NCI-H1436 (cell line): Measurements from ENCODE around the gene CYSTM1.
"Not testable (repeated sequence)": the region's sequence is repeated elsewhere in the genome, so short reads cannot be mapped to it uniquely, and the experiment has no call there.

Experiments
- DNase-seq: peaks from one replicate; lab custom pipeline; 2025; lab: John Stamatoyannopoulos, UW

CYSTM1 gene

DNA sequence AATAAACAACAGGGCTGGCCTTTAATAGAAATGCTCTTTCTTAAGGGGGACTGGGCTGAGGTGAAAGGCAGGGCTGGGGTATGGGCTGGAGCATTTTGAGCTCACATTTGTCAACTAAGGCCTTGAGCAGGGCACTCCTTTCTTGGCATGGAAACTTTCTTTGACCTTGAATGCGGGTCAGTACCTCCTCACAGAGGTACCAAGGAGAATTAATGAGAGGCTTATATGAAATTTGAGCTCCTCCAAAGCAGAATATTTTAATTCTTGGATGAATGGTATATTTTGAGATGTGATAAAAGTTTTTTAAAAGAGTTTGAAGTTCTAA lies 3.1 kb downstream of the CYSTM1 start:
- DNase-seq = no peak

- no peak for DNase-seq
Observed at GRCh38 chr5:140178482-140179116, 3.6 kb downstream of the CYSTM1 start.

- DNase-seq = no peak
Observed at GRCh38 chr5:140181002-140181483, 6.1 kb downstream of the CYSTM1 start.

DNA sequence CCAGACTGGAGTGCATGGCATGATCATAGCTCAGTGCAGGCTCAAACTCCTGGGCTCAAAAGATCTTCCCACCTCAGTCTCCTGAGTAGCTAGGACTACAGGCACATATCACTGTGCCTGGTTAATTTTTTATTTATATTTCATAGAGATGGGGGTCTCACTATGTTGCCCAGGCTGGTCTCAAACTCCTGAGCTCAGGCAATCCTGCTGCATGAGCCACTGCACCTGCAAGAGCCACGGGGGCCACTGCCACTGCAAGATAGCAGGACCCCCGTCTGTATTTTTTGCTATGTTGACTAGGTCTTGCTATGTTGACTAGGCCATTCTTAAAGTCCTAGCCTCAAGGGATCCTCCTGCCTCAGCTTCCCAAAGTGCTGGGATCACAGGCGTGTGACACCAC lies 6.5 kb downstream of the CYSTM1 start:
- DNase-seq = no peak

DNA sequence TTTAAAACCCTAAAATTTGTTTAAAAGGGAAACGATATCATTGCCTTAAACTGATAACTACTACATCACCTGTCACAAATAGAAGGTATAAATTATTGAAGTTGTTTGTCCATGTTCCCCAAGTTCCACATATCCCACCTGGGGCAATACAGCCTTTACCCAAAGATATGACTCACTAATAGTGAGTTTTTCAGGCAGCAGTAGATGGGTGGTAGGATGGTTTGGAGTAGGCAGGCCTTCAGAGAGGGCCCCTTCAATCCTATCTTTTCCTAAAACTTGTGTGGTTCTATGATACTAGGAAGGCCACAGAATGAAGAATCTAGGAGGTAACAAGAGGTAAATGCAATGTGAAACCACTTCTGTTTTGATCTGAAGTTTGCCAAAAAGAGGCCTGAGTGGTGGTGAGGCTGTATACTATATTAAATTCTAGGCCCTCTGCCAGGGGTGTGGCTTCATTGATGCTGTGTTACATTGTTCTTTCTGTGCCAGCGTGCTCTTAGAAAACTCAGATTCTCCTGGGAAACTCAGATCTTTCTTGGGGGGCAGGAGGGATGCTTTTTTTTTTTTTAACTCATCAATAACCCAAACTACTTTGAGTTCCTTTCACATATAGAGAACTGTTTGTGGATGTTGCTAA lies 7.2 kb downstream of the CYSTM1 start:
- DNase-seq = no peak

- no peak for DNase-seq
Observed at GRCh38 chr5:140182803-140183367, 7.9 kb downstream of the CYSTM1 start.

GRCh38 chr5:140185409-140185808 lies 10.4 kb downstream of the CYSTM1 start:
- no peak for DNase-seq

- DNase-seq = no peak
Observed at GRCh38 chr5:140186267-140186671, 11.3 kb downstream of the CYSTM1 start.

GRCh38 chr5:140189253-140189652 lies 14.3 kb downstream of the CYSTM1 start:
- no peak for DNase-seq

DNA sequence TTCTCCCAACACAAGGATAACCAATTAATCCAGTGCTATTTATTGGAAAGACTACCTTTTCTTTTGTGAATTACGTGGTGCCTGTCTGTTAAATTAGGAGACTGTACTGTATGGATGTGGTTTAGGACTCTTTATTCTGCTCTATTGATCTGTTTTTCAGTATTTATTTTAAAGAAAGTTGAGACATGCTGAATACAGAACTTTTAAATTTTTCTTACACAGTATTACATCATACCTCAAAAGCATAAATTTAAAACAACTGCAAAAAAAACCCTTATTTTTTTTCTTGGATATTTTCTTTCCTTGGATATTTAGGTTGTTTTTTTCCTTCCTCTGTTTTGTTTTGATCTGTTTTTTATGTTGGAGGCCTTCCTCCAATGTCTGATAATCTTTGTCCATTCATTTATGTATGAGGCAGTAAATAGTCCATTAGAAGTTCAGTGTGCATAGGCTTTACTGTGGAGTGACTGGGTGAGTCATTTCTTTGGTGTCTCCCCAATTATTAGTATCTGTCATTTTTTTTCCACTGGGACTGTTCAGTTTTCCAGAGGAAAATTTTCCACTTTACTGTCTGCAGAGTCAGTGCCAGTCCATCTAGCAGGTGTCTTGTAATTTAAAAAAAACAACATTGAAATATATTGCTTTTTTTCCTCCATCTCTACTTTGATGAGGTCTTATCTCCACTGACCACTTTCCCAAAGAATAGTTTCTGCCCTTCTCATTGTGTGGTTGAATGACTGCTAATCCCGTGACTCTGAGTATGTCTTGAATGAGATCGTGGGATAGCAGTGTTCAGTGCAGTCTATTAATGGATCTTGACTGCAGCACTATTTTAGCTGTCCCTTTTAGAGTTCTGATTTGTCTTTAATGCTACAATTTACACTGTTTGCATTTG lies 15.2 kb downstream of the CYSTM1 start:
- DNase-seq = no peak

- no peak for DNase-seq
Observed at GRCh38 chr5:140190872-140191218, 15.9 kb downstream of the CYSTM1 start.

DNA sequence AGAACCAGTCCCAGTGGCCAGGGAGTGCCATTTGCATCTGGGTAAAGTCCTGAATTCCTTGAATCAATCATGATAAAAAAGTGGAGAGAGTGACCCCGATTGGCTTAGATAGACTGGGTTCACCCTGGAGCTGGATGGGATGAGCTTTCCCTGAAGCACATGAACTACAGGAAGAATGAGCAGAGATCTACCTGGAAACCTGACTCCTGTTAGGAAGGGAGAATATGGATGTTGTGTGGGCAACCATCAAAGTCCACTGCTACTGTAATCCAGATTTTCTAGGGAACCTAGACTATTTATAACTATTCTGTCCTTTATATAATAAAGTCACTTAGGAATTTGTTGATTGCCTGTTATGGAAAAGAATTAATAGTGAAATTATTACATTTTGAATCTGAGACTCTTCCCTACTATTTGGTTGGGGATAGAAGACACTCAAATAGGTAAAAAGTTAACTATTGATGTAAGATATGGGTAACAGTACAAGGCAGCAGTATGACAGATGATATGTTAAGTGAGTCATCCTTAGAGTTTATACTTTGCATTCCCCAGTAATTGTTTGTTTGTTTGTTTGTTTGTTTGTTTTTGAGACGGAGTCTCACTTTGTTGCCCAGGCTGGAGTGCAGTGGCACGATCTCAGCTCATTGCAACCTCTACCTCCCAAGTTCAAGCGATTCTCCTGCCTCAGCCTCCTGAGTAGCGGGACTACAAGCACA lies 17.9 kb downstream of the CYSTM1 start:
- no peak for DNase-seq

DNA sequence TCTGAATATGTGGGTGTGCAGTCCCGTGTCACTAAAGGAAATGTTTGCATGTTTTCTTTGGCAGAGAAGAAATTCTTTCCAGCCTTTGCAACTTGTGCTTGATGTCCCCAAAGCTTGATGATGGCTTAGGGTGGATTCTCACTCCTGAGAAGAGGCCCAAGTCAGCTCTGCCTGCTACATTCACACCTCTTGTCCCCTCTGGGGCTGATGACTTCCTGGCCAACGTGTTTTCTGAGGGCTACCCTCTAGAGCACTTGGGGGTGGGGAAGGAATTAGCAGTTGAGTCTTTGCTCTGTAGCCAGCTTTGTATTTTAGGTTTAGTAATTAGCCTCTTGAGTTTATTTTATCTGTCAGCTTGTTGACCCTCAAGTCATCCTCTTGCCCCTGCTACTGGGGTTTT lies 19.7 kb downstream of the CYSTM1 start:
- DNase-seq = no peak

- no peak for DNase-seq
Observed at GRCh38 chr5:140196115-140196814, 21.3 kb downstream of the CYSTM1 start.

- DNase-seq = no peak
Observed at GRCh38 chr5:140197023-140197422, 22.0 kb downstream of the CYSTM1 start.

DNA sequence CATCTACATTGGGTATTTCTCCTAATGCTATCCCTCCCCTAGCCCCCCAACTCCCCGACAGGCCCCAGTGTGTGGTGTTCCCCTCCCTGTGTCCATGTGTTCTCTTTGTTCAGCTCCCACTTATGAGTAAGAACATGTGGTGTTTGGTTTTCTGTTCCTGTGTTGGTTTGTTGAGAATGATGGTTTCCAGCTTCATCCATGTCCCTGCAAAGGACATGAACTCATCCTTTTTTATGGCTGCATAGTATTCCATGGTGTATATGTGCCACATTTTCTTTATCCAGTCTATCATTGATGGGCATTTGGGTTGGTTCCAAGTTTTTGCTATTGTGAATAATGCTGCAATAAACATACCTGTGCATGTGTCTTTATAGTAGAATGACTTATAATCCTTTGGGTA lies 23.9 kb downstream of the CYSTM1 start:
- DNase-seq = not testable (repeated sequence)

DNA sequence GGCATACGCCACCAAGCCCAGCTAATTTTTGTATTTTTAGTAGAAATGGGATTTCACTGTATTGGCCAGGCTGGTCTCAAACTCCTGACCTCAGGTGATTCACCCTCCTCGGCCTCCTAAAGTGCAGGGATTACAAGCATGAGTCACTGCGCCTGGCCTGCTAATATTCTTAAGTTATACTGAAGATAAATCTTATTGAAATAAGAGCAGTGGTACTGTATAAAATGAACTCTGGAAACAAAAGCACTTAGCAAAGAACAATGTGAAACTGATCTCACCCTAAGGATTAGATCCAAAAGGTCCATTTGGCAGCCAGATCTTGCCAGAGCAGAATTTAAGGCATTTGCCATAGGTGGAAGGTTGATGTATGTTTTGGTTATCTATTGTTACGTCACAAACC lies 27.1 kb downstream of the CYSTM1 start:
- DNase-seq = no peak

- no peak for DNase-seq
Observed at GRCh38 chr5:140202610-140203009, 27.6 kb downstream of the CYSTM1 start.

GRCh38 chr5:140205216-140205615 lies 30.2 kb downstream of the CYSTM1 start:
- no peak for DNase-seq

DNA sequence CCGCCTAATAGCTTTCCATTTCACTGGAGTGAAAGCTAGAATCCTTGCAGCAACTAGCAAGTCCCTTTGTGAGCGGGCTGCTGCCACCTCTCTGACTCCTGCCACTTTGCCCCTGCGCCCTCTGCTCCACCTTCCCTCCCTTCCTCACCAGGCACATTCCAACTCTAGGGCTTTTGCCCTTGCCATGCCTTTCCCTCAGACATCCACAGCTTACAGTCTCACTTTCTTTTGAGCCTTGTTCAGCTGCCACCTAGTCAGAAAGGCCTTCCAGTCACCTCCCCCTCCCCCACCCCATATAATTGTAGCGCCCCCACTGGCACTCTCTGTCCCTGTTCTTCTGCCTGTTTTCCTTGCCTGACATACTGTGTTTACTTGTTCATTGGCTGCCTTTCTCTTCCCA lies 31.0 kb downstream of the CYSTM1 start:
- no peak for DNase-seq

- DNase-seq = no peak
Observed at GRCh38 chr5:140207250-140207964, 32.4 kb downstream of the CYSTM1 start.
